HFFc6 (cell line): ENCODE data around the gene SIK2. TPM values are rescaled to one million over a fixed set of nuclear protein-coding genes. Genes with fewer than 3 reads are reported as not detected.

ENCODE experiments used
- DNase-seq: peaks from one replicate; pipeline ENCODE4 v3.0.0-alpha.2; 2018
- H3K27ac Mint-ChIP-seq: 2 replicates; pipeline ENCODE4 v1.8.0; 2020; ENCODE audit warnings: mild to moderate bottlenecking, mixed read lengths
- H3K27me3 Mint-ChIP-seq: 2 replicates; pipeline ENCODE4 v1.8.0; 2021; ENCODE audit warnings: mild to moderate bottlenecking, moderate library complexity, mixed read lengths; ENCODE audit not compliant: insufficient read depth
- H3K36me3 Mint-ChIP-seq: 2 replicates; pipeline ENCODE4 v1.8.0; 2021; ENCODE audit warnings: low read depth, mixed read lengths
- H3K4me1 Mint-ChIP-seq: 2 replicates; pipeline ENCODE4 v1.8.0; 2020; ENCODE audit warnings: low read depth, mixed read lengths
- H3K4me3 Mint-ChIP-seq: 2 replicates; pipeline ENCODE4 v1.8.0; 2020; ENCODE audit warnings: mild to moderate bottlenecking, moderate library complexity, mixed read lengths
- H3K9me3 Mint-ChIP-seq: 2 replicates; pipeline ENCODE4 v1.8.0; 2020; ENCODE audit warnings: mild to moderate bottlenecking, mixed read lengths
- CTCF ChIP-seq: fragments of 200-600 bp; sonication (generic); IDR thresholded peaks from 2 replicates; pipeline ENCODE4 v1.5.0; 2021; ENCODE audit warnings: antibody characterized with exemption, mild to moderate bottlenecking
- total RNA-seq, 6 experiments: library from RNA; stranded (reverse); fragmentation: NEBNext Ultra II Directional; extraction: Animal tissue kit (Norgen Biotek cat#: 25700); gene quantifications; 2 replicates in 1 of 6; 3 replicates in 5 of 6; pipeline ENCODE4 v1.2.3, GENCODE V29; 2021

Gene SIK2
- total RNA-seq, 6 experiments from 2014 or later = 15.4 to 25.5 (median 18.0) TPM

DNA sequence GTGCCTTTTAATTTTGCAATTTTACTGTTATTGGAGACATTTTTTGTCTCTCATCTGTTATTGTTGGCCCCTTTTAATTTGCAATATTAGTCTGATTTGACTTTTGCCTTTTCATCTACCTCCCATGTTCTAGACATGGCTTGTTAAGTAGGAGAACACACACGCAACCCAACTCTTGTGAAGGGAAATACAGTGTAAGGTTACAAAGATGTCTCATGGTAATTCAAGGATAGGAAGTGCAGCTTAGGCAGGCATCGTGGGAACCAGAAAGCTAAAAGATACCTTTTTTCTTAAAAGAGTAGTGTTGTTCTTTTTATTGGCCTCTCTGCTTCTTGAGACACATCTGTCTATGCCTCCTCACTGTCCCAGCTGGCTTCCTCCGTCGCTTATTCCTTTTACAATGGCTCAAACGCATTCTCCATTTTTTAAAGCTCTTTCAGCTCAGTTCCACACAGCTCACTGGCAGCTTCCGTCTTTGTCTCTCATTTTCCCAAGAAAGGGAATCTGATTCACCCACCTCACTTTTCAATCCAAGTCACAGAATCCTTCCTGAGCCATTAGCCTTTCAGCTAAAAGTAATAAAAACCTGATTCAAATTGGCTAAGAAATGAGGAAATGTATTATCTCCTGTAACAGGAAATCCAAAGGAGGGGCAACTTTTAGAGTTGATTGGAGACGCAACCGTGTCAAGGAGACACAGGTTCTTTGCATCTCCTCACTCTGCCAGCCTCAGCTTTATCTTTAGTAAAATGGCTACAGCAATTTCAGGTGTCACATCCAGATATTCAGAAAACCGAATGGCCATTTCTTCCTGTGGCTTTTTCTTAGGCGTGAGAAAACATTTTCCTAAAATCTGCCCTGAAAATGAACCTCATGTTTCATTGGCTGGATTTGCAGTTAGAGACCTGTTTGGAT lies 57.2 kb downstream of the SIK2 start:
- DNase-seq = no peak
- Mint-ChIP-seq H3K4me1 (peaks cover 48% of the 10 kb centered on the region), H3K4me3 (no peak overlapping the region), H3K36me3 (peaks cover 20% of the 10 kb centered on the region), H3K9me3 (no peaks in the 10 kb centered on the region), H3K27me3 (peaks cover 4% of the 10 kb centered on the region; the same call in 1 of the 2 replicates), H3K27ac (no peak overlapping the region)
- no peak for TF ChIP-seq CTCF

- Mint-ChIP-seq H3K27ac (no peak overlapping the region), H3K4me1 (peaks cover 40% of the 10 kb centered on the region), H3K36me3 (peaks cover 25% of the 10 kb centered on the region), H3K9me3 (no peaks in the 10 kb centered on the region), H3K4me3 (no peak overlapping the region), H3K27me3 (peaks cover 4% of the 10 kb centered on the region; the same call in 1 of the 2 replicates)
- TF ChIP-seq CTCF = no peak
- no peak for DNase-seq
Observed at GRCh38 chr11:111660822-111661221, 58.6 kb downstream of the SIK2 start.

DNA sequence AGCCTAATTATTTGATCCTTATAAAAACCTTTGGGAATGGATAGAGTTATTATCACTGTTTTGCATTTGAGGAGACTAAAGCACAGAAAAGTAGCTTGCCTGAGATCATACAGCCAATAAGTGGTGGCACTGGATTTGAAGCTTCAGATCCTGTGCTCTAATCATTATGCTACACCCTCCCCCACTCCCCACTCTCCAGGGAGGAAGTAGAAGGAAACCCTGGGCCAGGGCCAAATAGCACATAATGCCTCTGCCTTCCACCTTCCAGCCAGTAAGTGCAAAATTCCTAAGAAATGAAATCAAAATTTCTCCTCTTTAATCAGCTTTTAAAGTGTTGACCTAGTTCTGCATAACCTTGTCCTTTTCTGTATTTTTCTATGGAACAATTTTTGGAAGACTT lies 61.6 kb downstream of the SIK2 start:
- Mint-ChIP-seq H3K27me3 (no peaks in the 10 kb centered on the region), H3K4me1 (peaks cover 19% of the 10 kb centered on the region), H3K27ac (no peak overlapping the region), H3K9me3 (no peaks in the 10 kb centered on the region), H3K4me3 (no peak overlapping the region), H3K36me3 (peaks cover 25% of the 10 kb centered on the region)
- DNase-seq = no peak
- TF ChIP-seq CTCF = no peak

DNA sequence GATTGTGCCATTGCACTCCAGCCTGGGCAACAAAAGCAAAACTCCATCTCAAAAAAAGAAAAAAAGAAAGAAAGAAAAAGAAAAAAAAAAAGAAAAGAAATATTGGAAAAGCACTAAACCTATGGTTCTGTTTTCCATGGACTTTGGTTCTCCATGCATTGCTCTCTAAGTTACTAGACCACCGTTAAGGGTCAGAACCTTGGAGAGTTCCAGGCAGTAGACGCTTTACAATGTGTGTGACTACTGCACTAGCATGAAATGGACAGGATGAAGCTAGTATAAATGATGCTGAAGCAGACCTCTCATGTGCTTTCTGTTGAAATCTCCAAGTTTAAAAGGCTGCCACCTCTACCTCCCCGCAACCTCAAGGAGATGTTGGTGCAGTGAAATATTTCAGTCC lies 63.5 kb downstream of the SIK2 start:
- no peaks in the 10 kb centered on the region for H3K9me3 Mint-ChIP-seq
- H3K36me3 Mint-ChIP-seq = peaks cover 25% of the 10 kb centered on the region
- DNase-seq = peak; percentile 16
- H3K27ac Mint-ChIP-seq = no peak overlapping the region
- no peak overlapping the region for H3K4me3 Mint-ChIP-seq
- H3K4me1 Mint-ChIP-seq = peaks cover 13% of the 10 kb centered on the region
- H3K27me3 Mint-ChIP-seq = no peaks in the 10 kb centered on the region; the same call in 1 of the 2 replicates
- no peak for TF ChIP-seq CTCF

GRCh38 chr11:111668980-111669379 lies 66.7 kb downstream of the SIK2 start:
- H3K4me1 Mint-ChIP-seq = peaks cover 3% of the 10 kb centered on the region
- no peak for TF ChIP-seq CTCF
- no peak overlapping the region for H3K27ac Mint-ChIP-seq
- no peak for DNase-seq
- no peaks in the 10 kb centered on the region for H3K9me3 Mint-ChIP-seq
- no peaks in the 10 kb centered on the region; the same call in 1 of the 2 replicates for H3K27me3 Mint-ChIP-seq
- H3K4me3 Mint-ChIP-seq = no peak overlapping the region
- H3K36me3 Mint-ChIP-seq = peaks cover 26% of the 10 kb centered on the region
